Umbilical cord (tissue), 2 donors: ENCODE results near the gene NANS. TPM values are rescaled to one million over a fixed set of nuclear protein-coding genes. Genes with fewer than 3 reads are reported as not detected.
"Not testable (repeated sequence)": the region's sequence is repeated elsewhere in the genome, so short reads cannot be mapped to it uniquely, and the experiment has no call there.

ENCODE experiments used
- DNase-seq: peaks from one replicate; pipeline ENCODE4 v3.0.0-alpha.2; 2015; ENCODE audit warnings: low spot score
- total RNA-seq: library from RNA; depleted of rRNA; stranded (reverse); fragments of >200 nt; gene quantifications from one replicate; pipeline ENCODE4 v1.2.3, GENCODE V29; 2014; ENCODE audit warnings: low replicate concordance; ENCODE audit not compliant: insufficient read depth

The NANS gene
- total RNA-seq, 1 donor from 2014 or later: 42.9 TPM

DNA sequence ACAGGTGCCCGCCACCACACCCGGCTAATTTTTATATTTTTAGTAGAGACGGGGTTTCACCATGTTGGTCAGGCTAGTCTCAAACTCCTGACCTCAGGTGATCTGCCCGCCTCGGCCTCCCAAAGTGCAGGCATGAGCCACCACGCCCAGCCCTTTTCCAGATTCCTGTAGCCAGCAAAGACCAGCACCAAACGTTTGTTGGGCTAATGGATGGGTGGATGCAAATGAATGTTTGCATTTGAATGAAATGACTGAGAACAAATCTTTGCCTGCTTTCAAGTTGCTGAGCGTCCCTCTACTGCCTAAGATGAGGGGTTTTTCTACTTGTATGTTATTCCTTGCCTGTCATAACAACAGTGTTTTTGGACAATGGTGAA lies 20.0 kb downstream of the NANS start:
- not testable (repeated sequence) for DNase-seq

DNA sequence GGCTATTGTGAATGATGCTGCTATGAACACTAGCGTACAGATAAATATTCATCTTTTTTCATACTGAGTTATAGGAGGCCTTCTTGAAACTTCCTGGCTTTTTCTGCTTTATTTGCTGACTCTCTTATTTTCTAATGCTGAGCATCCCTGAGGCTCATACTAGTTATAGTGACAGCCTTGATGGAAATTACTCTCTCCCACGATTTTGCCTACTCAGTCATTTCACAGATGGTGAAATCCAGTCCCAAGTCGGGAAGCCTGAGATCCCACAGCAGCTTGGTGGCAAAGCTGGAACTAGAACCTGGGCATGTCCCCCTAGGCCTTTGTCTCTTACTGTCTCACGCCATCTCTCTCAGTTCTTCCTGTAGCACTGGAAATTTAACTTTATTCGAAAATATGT lies 22.4 kb downstream of the NANS start:
- no peak for DNase-seq

DNA sequence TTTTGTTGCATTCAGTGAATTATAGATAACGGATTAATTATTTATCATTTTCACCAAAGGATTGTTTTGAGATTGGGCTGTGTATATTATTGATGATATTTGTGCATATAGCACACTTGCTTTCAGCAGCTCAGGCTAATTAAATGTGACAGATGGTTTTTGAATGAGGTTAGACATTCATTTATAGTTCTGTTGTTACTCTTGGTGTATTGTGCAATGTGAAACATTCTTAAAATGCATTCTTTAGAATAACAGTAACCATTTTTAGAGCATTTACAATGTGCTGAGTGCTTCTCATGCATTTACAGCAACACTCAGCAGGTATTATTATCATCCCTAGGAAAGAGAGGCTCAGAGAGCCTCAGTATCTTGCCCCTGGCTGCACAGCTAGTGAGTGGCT lies 23.8 kb downstream of the NANS start:
- DNase-seq: no peak

DNA sequence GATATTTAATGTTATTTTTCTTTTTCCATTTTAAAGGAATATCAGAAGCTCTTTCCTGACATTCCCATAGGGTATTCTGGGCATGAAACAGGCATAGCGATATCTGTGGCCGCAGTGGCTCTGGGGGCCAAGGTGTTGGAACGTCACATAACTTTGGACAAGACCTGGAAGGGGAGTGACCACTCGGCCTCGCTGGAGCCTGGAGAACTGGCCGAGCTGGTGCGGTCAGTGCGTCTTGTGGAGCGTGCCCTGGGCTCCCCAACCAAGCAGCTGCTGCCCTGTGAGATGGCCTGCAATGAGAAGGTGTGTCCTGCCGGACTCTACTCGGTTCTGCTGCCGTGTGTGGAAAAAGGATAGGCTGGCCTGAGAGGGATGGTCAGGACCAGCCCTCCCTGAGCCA lies 24.2 kb downstream of the NANS start:
- no peak for DNase-seq

DNA sequence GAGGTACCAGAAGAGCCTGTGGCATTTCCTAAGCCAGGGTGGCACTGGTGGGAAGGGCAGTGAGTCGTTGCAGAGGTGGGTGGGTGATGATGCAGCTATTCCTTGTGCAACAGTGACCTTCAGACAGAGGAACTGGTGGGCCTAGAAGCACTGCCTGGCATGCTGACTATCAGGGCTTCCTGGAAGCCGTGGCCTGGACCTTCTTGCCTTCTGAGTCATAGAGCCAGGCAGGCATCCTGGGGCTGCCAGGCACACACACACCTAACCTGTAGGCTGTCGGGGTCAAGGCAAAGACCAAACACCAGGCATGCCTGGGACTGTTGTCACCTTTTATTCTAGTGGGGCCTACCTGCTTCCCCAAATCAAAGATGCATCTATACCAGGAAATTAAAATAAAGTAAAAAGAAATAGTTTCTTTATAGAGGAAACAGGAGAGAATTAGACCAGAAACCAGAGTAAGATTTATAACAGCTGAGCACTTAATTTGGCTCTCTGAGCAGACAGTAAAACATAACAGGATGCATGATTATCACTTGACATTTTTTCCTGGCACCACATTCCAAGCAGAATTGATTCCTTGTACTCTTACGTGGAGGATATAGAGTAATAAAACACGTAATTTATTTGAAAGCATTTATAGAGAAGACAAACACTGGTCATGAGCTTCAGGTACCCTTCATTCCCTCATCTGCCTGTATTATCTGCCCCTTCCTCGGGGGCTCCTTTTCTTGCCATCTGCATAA lies 25.1 kb downstream of the NANS start:
- no peak for DNase-seq

DNA sequence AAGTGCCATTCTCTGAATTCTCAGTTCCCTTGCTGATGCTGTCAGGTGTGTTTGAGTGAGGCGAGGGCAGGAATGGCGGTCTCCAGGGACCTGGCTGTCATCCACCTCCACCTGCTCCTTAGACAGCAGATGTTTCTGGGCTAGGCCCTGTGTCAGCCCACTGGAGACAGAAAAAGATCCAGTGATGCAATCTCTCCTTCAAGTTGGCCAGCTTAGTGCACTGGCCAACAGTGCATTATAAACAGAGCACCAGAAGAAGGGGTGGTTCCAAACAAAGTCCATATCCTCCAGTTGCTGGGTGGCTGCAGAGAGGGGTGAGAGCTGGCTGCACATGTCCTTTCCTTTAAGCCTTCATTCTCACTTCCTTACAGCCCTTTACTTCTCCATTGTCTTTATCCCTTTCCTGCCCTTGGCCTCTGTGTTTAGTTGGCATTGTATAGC lies 26.5 kb downstream of the NANS start:
- no peak for DNase-seq

DNA sequence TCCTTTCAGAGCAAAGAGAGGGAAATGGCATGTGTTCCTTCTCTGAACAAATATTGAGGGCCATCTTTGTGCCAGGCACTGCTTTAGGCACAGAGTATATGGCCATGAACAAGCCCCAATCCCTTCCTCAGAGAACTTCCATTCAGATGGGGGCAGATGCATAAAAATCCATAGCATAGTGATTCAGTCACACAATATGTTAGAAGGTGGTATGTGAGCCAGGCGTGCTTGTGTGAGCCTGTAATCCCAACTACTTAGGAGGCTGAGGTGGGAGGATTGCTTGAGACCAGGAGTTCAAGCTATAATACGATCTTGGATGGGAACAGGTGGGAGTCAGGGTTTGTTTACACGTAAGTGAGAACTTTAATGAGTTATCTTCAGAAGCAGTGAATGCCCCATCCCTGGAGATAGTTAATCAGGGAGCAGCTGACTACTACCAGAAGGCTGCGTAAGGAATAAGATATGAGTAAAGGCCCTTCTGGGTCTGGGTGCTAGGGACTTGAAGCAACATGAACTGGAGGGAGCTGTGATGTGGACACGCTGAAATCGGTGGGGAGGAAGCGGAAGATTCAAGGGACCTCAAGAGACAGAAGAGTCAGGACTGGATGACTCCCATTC lies 27.1 kb downstream of the NANS start:
- no peak for DNase-seq

DNA sequence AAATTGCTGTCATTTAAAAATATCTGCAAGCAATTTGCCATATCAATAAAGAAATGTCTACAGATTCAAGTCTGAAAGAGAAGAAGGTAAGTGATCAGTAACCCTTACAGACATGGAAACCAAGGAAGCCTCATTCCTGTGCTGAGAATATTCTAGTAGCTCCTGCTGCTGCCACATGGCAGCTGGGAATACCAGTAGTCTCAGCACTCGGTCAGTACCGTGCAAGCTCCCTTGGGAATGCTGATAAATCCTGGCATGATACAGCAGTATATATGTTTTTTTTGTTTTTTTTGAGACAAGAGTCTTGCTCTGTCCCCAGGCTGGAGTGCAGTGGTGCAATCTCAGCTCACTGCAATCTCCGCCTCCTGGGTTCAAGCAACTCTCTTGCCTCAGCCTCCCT lies 27.9 kb downstream of the NANS start:
- no peak for DNase-seq

DNA sequence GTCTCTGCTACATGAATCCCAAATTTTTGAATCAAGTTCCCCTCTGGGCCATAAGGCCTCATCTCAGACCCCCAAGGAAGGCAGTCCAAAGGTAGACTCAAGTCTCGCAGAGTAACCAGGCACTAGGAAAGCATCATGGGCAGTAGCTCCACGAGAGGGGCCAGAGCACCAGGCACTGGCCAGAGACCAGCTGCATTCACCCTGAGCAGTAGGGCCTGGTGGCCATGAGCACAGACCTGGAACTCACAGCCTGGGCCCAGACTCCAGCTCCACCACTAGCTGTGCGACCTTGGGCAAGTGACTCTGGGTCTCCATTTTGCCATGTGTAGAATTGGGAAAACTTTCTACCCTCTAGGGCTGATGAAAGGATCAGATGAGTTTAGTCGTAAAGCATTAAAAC lies 28.5 kb downstream of the NANS start:
- DNase-seq: no peak

DNA sequence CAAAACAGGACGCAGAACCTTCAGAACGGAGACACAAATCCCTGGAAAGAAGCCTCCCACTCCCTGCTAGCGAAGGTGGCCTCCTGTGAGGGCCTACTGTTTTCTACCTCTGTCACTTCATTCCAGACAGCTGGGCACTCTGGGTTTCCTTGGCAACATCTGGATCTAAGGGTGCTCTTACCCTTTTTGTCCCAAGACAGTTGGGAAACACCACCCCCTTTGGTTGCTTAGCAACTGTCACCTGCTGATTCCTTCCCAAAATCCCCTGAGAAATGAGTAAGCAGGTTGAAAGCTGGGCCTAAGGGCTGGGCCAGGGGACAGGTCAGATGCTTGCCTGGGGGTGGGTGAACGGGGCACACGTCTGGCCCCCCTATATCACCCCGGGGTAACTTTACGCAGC lies 29.4 kb downstream of the NANS start:
- DNase-seq: no peak

DNA sequence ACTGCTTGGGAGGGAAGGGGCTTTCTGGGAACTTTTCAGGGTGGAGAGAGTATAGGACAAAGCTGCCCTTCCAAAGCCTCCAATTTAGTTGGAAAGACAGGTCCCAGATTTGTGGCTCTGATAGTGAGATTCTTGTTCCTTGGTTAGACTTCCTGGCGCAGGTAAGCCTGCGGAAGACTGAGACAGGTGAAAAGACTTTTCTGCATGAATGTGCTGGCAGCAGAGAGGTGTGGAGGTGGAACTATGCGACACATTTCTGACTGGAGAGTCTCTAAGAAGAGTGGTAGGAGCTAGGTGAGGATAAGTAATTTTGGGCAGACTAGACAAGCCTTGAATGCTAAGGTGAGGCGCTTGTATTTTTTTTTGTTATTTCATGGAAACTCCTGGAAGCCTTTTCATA lies 29.9 kb downstream of the NANS start:
- no peak for DNase-seq

DNA sequence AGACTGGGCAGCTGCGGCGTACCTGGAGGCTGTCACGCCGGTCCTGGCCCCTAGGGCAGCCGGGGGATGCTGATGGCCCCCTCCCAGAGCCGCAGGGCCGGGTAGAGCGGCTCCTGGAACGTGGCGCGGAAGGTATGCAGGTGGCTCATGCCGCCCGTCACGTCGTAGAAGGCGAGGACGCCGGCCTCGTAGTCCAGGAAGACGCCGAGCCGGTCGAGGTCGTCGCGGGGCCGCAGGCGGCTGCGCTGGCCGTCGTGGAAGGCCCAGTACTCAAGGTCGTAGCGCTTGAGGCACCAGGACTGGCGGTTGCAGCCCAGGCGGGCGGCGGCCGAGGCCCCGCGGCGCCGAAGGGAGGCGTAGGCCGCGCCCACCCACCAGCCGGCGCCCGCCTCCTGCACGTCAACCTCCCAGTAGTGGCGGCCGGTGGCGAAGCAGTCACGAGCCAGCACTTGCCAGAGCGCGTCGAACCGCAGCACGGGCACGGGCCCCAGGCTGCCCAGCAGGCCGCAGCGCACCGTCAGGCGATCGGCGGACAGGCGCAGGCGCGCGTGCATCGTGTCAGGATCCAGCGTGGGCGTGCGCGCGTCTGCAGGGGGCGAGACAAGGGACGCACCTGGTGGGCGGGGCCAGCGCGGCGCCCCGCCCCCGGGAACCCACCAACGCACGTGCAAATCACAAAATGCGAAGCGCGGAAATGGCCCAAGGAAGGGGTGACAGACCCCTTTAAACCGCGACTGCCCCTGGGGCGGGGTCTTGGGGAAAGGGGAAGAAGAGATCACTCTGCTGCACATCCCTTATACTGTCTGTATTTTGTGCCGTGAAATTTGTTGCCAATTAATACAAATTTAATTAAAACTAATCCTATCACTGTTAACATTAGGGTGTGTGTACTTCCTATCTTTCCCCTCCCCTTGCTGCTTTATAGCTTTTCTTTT lies 31.2 kb downstream of the NANS start:
- peak; percentile 38 for DNase-seq

DNA sequence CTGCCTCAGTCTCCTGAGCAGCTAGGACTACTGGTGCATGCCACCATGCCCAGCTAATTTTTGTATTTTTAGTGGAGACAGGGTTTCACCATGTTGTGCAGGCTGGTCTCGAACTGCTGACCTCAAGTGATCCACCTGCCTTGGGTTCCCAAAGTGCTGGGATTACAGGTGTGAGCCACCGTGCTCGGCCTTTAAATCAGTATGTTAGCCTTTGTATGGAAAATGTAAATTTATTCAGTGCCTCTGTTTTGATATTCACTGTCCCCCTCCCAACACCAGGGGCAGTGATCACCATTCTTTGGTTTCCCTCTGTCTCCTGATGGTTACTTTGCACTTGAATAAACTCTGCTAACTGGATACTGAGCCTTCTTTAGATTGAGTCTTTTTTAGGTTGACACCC lies 34.1 kb downstream of the NANS start:
- not testable (repeated sequence) for DNase-seq

DNA sequence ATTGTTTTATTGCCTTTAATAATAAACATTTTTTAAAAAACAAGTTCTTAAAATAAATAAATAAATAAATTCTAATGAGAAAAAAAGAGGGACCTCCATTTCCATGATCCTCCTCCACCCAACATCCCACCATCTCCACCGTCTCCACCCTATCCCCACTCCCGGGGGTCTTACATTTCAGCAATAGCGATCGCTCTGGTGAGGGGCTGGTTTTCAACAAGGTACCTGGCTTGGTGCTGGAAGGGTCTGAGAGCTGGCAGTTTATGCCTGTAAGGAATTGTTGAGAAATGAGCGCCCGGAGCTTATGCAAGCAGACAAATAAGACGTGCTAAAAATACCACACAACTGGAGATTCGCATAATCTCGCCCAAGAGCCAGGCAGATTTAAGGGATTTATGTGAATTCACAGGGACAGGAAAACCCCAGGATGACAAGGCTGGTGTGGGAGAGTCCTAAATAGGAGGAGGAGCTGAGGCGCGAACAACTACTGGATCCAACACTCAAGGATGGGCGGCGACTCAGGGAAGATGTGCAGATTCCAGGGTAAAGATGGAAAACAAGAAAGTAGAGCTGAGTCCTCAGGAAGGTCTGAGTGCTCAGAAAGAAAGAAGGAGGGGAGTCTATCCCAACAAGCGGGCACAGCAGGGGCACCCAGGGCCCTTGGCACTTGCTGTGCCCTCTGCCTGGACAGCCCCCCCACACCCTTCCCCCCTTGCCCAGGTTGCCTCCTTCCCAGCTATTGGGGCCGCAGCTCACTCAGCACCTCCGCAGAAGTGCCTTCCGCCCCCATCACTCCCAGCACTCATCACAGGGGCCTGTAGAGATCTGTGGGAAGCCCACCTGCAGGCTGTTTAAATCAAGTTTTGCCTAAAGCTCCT lies 35.4 kb downstream of the NANS start:
- DNase-seq: peak; percentile 76

DNA sequence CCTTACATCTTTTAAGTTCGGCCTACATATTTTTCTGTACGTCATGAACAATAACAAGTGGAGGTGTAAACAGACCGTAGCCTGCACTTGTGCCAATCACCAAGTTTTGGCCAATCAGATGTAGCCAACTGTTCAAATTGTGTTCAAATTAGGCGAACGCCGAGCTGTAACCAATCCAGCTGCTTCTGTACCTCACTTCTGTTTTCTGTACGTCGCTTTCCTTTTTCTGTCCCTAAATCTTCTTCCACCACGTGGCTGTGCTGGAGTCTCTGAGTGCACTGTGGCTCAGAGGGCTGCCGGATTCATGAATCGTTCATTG lies 36.0 kb downstream of the NANS start:
- DNase-seq: no peak

DNA sequence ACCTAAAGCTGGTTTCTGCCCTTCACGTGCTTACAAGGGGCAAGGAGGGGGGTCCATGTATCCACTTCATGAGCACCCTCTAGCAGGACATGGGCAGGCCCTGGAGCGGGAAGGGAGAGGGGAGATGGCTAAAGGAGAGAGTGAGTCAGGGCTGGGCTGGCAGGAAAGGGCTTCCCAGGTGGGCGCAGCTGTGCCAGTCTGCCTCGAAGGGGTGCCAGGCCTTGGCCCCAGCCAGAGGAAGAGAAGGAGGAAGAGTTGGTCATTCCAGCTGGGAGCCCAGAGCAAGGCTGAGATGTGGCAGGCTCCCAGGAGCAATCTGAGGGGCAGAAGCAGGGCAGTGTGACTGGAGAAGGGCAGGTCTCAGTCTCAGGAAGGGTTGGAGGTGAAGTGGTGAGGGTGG lies 37.8 kb downstream of the NANS start:
- no peak for DNase-seq

DNA sequence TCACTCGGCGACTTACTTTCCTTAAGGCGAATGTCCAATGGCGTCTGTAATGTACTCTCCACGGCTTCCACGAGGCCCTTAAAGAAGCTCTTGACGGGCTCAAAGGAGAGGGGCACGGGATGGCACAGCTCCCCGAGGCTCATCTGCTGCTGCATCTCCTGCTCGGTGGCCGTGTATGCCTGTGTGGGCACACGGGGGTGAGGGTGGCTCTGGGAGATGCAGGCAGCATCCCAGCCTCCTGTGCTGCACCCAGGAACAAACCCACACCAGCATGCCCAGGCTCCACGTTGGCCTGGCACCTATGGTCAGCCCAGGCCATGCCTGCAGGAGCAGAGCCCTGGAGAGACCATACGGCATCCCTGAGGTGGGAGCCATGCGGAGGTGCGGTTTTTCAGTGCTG lies 38.3 kb downstream of the NANS start:
- no peak for DNase-seq

DNA sequence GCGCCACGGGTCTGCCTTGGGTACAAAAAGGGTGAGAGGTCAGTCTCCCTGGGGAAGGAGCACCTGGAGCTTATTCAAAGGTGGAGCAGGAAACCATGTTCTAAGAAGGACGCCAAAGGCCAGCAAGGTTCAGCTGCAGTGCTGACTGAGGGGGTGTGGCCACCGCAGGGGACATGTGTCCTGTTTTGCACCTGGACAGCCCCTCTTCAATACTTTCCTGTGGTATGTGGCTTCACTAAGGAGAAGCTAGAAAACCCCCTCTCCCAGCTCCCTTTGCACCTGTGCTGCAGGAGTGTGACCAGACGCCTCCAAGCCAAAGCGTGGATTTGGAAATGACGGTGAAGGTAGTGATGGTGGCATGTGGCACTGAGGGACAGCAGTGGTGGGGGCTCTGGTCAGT lies 38.9 kb downstream of the NANS start:
- DNase-seq: no peak

DNA sequence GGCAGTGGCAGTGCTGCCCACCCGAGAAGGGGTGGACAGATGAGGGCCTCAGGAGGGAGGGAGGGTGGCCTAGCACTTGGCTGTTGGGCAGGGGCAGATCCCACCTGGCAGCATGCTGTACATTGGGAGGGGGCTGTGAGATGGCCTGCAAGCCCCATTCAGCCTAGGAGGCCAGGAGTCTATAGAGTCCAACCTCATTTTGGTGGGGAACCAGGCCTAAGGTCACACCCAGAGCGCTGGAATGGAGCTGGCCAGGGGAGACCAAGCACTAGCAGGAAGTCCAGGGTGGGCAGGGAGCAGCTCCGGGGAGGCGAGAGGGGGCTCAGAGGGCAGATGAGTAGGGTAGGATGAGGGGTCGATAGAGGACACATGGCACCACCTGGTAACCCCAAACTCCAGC lies 39.6 kb downstream of the NANS start:
- no peak for DNase-seq

DNA sequence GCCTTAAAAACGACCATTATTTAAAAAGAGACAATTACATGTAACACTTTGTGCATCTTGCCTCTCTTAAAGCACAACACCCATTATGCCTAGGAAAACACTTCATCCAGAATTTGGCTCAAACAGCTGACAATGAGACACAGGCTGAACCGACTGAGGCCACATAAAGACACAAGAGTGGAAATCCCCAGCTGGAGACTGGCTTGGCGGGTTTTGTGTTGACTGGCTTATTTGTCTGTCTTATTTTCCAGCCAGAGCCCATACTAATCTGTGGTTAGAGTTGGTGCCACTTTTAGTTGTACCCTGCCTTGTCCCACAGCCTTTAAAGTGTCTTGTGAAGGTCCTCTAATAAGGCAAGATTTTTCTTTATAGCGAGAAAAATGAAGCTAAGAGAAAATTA lies 41.3 kb downstream of the NANS start:
- no peak for DNase-seq

DNA sequence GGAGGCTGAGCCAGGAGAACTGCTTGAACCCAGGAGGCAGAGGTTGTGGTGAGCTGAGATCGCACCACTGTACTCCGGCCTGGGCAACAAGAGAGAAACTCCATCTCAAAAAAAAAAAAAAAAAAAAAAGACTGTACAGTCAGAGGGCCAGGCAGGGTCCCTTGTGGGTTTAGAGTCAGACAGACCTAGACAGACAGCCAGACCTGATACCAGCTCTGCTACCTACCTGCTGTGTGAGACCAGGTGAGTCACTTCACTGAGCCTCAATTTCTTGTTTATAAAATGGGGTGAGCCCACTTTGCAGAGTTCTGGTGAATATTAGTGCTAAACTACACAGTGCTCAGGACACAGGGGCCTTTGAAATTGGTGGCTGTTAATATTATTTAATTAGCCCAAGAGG lies 42.8 kb downstream of the NANS start:
- no peak for DNase-seq

DNA sequence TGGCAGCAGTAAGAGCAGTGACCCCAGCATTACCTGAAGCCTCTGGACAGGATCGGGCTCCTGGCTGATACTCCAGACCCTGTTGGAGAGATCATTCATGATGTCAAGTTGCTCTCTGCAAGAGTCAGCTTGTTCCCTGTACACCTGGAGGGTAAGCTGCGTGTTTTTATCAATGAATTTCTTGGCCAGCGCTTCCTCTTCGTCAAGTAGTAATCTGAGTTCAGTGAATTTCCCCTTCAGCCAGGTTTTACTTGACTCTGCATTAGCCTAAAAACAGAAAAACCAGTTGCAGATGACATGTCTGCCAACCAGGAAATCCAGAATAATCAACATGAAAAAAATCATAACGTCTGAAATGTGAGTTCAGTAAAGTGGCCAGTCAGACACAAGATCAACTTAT lies 43.4 kb downstream of the NANS start:
- peak; percentile 52 for DNase-seq
